GM18502 (cell line): Measurements from ENCODE around the gene PMF1.

Experiments used
- ATAC-seq: cut with Tn5 transposase; IDR thresholded peaks from one replicate; pipeline ENCODE4 v1.9.1; 2021; ENCODE audit warnings: mild to moderate bottlenecking; ENCODE audit not compliant: unreplicated experiment, poor library complexity

PMF1 gene

DNA sequence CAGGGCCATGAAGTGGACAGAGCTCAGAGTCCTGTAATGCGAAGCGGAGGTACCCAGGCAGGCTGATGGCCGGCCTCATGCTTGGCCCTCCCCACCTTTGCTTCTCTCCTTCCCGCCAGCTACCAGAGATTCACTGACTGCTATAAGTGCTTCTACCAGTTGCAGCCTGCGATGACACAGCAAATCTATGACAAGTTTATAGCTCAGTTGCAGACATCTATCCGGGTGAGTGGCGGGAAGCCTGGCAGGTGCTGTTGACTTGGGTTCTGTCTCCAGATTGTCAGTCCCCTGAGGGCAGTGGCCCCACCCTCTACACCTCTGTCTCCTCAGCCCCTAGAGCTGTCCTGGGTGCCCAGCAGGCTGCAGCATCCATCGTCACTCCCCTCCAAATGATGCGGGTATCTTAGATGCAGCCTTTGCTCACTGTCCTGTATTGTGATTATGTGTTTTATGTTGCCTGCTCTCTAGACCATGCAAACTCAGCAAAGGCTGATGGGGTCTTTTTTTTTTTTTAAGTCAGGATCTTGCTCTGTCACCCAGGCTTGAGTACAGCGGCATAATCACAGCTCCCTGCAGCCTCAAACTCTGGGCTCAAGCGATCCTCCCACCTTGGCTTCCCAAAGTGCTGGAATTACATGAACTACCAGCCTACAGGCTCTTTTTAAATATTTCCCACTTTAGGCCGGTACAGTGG is 19.5 kb downstream of the PMF1 start:
- no peak for ATAC-seq

DNA sequence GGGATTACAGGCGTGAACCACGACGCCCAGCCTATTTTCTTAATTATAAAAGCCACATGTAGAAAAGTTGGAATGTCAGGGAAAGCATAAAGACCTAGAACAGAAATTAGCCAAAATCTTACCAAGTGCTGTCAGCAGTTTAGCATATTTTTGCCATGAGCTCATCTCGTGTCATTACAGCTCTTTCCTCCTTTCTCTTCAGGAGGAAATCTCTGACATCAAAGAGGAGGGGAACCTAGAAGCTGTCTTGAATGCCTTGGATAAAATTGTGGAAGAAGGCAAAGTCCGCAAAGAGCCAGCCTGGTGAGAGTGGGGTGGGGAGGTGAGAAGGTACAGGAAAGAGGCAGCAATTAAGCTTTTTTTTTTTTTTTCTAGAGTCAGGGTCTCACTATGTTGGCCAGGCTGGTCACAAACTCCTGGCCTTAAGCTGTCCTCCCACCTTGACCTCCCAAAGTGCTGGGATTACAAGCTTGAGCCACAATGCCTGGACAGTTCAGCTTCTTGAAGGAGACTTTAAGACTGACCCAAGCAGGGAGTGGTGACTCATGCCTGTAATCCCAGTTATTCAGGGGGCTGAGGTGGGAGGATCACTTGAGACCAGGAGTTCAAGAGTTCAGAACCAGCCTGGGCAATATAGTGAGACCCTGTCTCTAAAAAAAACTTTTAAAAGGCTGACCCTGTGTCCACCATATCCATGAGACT is 20.8 kb downstream of the PMF1 start:
- ATAC-seq = no peak

DNA sequence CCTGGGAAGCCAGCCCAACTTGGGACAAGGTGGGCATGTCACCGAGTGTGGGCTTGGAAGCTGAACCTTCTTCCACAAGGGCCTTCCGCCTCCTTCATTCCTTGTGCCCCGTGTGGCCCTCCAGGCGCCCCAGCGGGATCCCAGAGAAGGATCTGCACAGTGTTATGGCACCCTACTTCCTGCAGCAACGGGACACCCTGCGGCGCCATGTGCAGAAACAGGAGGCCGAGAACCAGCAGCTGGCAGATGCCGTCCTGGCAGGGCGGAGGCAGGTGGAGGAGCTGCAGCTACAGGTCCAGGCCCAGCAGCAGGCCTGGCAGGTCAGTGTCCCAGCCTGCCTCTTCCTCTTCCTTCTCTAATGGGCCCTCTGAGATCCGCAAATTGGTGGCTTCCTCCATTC is 23.4 kb downstream of the PMF1 start:
- no peak for ATAC-seq

DNA sequence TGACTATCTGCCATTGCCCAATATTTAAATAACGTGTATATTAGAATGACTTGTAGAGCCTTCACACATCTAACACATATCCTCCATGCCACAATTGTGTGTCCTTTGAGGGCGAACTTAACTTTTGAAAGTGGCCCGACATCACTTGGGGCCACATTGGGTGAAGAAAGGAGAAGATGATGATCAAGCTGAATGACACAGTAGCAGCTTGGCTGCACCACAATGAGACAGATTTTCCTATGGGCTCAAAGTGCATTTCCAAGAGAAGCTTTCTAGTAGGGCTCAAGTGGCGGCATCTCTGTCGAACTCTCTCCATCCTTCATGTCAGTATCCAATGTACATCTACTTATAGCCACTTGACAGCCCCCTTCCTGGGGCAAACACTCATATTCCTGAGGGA is 25.4 kb downstream of the PMF1 start:
- no peak for ATAC-seq

DNA sequence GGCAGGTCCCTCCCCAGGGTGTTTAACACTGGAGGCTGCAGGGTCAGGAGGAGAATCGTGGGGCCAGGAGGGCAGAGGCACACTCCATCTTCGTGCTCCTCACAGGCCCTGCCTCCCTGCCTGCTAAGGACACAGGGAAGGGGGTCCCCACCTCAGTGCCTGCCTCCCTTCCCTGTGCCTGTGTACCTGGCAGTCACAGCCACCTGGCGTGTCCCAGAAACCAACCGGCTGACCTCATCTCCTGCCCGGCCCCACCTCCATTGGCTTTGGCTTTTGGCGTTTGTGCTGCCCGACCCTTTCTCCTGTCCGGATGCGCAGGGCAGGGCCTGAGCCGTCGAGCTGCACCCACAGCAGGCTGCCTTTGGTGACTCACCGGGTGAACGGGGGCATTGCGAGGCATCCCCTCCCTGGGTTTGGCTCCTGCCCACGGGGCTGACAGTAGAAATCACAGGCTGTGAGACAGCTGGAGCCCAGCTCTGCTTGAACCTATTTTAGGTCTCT is 28.6 kb downstream of the PMF1 start:
- no peak for ATAC-seq

DNA sequence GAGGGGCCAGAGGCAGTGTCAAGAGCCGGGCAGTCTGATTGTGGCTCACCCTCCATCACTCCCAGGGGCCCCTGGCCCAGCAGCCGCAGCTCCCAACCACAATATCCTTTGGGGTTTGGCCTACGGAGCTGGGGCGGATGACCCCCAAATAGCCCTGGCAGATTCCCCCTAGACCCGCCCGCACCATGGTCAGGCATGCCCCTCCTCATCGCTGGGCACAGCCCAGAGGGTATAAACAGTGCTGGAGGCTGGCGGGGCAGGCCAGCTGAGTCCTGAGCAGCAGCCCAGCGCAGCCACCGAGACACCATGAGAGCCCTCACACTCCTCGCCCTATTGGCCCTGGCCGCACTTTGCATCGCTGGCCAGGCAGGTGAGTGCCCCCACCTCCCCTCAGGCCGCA is 29.1 kb downstream of the PMF1 start, which contains the start of gene BGLAP:
Gene BGLAP (plus strand): TSS at position 259 of the 400 bp plus-strand sequence. CDS start 48 bp downstream, at position 307.
- no peak for ATAC-seq

DNA sequence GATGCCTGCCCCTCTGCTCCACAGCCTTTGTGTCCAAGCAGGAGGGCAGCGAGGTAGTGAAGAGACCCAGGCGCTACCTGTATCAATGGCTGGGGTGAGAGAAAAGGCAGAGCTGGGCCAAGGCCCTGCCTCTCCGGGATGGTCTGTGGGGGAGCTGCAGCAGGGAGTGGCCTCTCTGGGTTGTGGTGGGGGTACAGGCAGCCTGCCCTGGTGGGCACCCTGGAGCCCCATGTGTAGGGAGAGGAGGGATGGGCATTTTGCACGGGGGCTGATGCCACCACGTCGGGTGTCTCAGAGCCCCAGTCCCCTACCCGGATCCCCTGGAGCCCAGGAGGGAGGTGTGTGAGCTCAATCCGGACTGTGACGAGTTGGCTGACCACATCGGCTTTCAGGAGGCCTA is 29.9 kb downstream of the PMF1 start:
- ATAC-seq = no peak

DNA sequence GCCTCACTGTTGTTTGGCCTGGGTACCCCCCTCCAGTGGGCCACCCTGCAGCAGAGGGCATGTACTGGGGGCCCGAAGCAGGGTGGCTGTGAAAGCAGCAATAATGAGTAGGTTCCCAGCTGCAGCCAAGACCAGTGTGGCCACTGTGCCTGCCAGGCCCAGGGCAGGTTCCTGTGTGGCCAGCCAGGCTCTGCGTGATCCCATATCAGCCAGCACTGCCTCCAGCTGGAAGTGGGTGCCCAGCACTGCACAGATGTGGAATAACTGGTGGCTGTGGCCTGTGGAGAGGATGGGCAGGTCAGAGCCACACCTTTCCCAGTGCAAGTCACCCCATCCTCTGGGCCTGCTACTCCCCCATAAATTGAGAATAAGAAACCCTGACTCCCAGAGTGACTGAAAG is 31.3 kb downstream of the PMF1 start:
- ATAC-seq = no peak

DNA sequence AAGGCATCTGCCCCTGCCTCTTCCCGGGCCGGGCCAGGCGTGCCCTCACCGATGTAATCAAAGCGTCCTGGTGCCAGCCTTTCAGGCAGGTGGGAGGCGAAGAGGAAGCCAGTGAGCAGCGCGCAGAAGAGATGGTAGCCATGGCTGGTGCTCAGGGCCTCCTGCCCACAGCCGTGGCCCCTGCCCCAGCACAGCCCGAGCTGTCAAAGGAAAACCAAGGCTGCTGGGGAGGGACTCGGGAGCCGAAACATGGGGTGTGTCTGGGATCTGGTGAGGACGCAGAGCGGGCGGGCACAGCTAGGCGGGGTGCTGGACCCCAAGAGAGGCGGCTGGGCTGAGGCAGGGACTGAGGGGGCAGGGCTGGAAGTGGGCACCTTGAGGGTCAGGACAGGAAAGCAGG is 31.9 kb downstream of the PMF1 start:
- no peak for ATAC-seq

DNA sequence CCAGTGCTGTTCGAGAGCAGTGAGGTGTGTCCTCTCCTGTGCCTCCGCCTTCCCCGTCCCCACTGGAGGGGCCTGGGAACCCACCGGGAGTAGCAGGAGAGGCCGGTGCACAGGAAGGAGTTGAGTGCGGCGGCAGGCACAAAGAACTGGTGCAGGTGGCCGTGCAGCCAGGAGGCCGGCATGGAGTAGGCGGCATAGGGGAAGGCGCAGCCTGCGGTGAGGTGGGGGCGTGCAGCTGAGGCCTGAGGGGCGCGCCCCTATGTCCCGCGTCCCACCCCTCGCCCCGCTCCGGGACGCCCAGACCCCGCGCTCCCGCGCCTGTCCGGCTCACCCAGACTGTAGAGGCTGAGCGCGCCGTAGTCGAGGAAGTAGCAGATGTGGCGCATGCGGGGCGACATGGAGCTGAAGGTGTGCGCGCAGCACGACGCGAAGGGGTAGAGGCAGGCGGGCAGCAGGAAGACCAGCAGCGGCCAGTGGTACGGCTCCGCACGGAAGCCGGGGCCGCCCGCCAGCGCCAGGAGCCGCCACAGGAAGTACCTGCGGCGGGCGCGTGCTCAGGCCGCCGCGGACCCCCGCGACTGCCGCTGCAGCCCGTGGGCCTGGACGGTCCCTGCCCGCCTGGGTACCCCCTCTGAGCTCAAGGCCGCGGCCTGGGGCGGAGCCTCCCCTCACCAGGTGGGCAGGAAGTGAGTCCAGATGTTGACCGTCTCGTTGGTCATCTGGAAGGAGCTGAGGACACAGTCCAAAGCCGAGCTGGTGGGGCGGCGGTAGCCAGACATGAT is 32.8 kb downstream of the PMF1 start:
- ATAC-seq = no peak

DNA sequence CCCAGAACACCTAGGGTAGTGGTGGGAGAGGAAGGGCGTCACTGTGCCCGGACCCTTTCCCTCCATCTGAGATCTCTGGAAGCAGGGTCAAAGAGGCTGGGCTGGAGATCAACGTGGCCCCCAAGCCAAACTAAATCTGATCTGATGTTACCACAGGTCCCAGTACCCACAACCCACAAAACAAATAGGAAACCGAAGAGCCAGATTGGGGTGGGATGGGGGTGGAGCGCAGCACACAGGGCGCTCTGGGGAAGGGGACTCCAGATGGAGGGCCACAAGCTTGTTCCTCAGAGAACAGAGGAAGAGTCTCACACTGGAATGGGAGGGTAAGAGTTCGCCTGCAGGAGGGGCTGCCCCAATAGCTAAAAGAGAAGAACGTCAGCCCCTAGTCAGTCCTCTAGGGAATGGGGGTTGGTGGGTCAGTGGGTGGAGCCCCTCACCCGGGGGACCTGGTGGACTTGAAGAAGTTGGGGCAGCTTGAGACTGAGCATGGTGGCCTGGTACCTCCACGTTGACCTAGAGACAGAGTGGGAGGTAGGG is 33.5 kb downstream of the PMF1 start:
- no peak for ATAC-seq

DNA sequence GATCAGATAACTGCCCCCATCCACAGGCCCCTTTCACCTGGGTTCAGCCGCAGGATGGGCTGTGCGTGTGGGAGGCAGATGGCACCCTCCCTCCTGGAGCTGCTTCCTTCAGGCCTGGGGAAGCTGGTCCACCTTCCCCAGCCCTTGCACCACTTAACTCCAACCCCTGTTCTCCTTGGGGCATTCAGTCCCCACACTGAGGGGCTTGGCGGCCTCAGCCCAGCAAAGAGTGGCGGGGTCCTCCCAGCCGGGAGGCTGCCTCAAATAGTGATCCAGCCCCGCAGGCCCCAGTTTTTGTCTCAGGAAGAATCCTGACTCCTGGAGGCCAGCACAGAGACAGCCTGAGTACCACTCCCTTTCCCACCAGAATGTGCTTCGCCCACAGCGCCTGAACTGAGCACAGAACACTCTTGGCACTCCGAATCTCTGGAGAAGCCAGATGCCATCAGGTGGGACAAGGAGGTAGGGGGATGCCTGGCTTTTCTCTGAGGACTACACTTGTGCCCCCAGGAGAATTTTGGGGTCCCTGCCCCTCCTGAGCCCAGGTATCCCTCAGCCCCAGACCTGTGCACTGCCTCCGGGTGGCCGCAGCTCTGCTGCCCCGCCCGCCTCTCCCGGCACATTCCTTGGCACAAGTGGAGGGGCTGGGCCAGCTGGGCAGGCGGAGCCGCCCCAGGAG is 34.1 kb downstream of the PMF1 start:
- no peak for ATAC-seq

DNA sequence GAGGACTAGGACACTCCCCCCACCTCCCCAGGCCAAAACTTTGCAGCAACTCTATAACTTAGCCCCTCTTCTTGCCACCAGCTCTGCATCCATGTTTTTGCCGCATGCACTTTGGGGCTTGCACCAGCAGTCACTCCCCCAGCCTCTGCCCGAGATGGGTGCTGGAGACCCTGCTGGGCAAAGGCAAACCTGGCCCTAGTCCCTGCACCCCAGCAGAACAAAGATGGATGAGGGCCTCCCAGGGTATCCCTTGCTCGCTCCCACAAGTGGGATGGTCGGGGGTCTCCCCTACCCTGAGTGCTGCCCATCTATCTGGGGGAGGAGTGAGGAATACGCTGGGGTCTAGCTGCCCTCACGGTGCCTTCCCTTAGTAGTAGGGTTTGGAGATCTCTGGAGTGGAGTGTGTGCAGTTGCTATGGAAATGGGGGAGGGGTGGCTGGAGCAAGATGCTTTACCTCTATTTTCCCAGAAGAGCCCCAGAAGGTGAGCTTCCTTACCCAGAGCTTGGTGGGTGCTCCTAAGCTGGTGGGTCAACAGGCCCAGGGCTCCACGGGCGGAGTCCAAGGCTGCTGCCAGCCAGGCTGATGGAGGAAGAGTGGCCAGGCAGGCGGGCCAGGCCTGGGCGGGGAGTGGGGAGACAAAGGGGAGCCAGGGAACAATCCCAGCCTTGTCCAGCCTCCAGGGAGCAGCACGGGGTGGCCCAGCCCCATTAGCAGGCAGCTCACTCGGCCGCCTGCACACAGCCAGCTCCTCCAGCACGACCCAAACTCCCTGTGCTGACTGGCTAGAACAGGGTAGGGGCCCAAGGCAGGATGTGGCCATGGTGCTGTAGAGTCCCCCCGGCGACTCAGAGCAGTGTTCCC is 34.9 kb downstream of the PMF1 start, which contains the start of gene PAQR6:
Gene PAQR6 (minus strand): TSS at position 597 of the 863 bp plus-strand sequence. CDS start 1,325 bp downstream, outside the sequence.
- ATAC-seq = no peak

DNA sequence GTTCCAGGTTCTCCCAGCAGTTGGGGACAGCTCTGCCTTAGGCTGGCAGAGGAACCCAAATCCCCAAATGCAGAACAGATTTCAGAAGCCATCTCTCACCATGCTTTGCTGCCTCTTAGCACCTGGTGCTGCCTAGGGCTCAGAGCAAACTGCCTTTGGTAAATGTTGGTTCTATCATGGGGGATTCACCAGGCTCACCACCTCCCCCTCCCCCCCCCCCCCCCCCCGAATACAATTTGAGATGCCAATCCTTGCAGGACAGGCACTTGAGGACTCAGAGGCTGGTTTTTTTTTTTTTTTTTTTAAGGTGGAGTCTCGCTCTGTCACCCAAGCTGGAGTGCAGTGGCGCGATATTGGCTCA is 35.5 kb downstream of the PMF1 start:
- no peak for ATAC-seq

DNA sequence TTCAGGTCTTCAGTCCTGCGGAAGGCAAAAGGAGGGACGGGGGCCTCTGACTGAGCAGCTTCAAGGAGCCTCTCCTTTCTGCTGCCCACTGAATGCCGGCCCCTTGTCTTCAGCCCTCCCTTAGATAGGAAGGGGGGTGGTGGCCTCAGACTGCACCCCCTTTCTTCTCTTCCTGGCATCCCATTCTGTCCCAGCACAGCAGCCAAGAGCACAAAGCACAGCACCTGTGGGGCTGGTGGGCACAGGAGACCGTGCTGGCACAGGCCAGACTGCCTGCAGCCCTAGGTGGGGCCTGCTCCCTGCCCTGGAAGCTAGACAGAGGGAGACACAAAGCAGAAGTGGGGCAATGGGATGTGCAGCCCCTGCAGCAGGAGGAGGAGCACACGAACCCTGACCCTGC is 36.8 kb downstream of the PMF1 start:
- no peak for ATAC-seq

DNA sequence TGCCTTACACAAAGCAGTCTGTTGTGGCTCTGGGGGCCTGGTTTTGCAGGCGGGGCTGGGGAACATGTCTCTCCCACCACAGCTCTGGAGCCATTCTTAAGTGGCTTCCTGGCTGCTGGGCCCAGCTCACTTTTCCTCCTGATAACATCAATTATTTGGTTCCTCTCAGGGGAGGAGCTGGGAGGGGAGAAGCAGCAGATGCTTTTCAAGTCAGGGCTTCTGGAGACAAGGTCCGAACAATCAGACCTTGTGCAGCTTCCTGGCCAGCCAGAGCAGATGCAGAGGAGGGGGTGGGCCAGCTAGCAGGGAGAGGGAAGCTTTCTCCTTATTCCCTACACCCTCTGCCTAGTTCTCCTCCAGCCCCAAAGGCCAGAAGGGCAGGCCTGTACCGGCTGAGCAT is 38.7 kb downstream of the PMF1 start:
- no peak for ATAC-seq

DNA sequence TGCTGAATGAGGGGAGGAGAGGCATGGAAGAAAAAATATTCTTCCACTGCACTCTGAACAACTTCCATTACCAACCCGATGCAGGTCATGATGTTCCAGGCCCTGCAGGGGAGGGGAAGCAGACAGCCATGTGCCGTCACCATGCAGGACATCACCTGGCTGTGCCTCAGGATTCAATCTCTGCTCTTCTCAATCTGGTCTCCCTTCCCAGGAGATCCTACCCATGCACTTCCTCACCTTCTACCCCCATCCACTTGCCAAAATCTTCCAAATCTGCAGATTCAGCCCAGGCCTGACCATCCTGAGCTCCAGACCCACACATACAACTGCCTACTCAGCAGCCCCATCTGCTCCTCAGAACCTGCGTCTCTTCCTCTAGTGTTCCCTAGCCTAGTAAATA is 40.8 kb downstream of the PMF1 start:
- no peak for ATAC-seq

DNA sequence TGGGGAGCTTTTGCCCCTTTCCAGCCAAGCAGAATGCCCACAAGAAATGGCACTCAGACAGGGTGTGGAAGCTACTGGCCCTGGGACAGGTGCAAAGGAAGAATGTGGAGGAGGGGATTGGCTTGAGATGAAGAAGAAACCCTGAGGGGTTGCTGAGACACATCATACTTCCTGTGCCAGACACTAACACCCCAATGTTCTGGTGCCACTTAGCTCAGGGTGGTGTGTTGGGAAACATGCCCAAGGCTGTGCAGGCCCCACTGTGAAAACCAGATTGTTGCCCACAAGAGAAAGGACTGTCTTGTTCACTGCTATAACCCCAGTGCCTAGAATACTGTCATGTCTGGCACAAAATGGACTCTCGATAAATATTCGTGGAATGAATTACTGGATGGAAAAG is 44.9 kb downstream of the PMF1 start:
- ATAC-seq = no peak

DNA sequence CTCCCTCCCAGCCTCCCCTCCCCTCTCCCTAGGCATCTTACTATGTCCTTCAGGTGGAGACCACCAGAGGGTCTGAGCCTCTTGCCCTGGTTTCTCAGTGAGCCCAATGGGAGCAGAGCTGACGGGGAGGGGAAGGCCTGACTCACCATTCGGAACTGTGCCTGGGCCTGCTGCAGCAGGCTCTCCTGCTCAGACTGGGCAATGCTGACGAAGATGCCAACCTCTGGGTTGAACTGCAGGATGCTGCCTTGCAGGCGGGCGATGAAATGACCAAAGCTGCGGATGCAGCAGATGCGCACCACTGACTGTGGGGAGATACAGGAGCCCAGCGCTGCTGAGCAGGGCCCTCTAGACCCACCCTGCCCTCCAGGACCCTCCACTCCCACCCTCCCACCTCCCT is 46.1 kb downstream of the PMF1 start:
- no peak for ATAC-seq
